Activated naive CD4-positive, alpha-beta T cell treated with anti-CD3 and anti-CD28 coated beads, Interleukin-2, amount 10 ng/mL, durations not matched to agents 7 days and 5 days (primary cell): ENCODE results near the gene UBE2QL1.

Source experiments
- CTCF ChIA-PET: fragments of 350-600 bp; sonication (Branson Sonifier 250); formaldehyde crosslinking; loops from one replicate; lab custom pipeline; 2021; ENCODE audit warnings: antibody characterized with exemption; lab: Charles Lee
- DNase-seq: peaks from one replicate; pipeline ENCODE4 v3.0.0-alpha.2; 2020
- H3K27ac Mint-ChIP-seq: one replicate; pipeline ENCODE4 v1.8.0; 2021; ENCODE audit warnings: mild to moderate bottlenecking, moderate library complexity, mixed read lengths
- H3K27me3 Mint-ChIP-seq: one replicate; pipeline ENCODE4 v1.8.0; 2021; ENCODE audit warnings: mild to moderate bottlenecking, mixed read lengths
- H3K36me3 Mint-ChIP-seq: one replicate; pipeline ENCODE4 v1.8.0; 2021; ENCODE audit warnings: mixed read lengths
- H3K4me1 Mint-ChIP-seq: one replicate; pipeline ENCODE4 v1.8.0; 2021; ENCODE audit warnings: mixed read lengths
- H3K4me3 Mint-ChIP-seq: one replicate; pipeline ENCODE4 v1.8.0; 2021; ENCODE audit warnings: mild to moderate bottlenecking, moderate library complexity, mixed read lengths
- H3K9me3 Mint-ChIP-seq: one replicate; pipeline ENCODE4 v1.8.0; 2021; ENCODE audit warnings: mixed read lengths

The UBE2QL1 gene

GRCh38 chr5:6518298-6519057, 69.8 kb downstream of the UBE2QL1 start:
- Mint-ChIP-seq H3K36me3 (no peaks in the 10 kb centered on the region), H3K4me1 (no peaks in the 10 kb centered on the region), H3K9me3 (no peaks in the 10 kb centered on the region), H3K27me3 (peaks cover 13% of the 10 kb centered on the region), H3K4me3 (no peak overlapping the region), H3K27ac (no peak overlapping the region)
- CTCF ChIA-PET = no interaction called here
- DNase-seq = no peak

DNA sequence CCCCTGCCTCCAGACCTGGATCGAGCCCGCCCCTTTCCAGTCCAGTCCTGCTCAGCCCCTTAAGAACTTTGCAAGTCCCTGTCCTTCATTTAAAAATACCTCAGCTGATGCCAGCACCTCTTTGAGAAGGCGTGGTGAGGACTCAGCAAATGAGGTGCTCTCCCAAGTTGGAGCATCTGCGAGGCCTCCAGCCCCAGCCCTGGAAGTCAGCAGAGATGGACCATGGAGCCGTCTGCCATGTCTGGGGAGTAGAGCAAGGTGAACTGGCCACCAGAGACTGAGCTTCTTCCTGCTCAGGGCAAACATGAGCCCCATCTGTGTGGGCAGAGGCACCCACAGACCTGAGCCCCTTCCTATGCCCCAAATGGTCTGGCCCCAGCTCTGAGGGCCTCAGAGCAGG, 71.5 kb downstream of the UBE2QL1 start:
- CTCF ChIA-PET = no interaction called here

DNA sequence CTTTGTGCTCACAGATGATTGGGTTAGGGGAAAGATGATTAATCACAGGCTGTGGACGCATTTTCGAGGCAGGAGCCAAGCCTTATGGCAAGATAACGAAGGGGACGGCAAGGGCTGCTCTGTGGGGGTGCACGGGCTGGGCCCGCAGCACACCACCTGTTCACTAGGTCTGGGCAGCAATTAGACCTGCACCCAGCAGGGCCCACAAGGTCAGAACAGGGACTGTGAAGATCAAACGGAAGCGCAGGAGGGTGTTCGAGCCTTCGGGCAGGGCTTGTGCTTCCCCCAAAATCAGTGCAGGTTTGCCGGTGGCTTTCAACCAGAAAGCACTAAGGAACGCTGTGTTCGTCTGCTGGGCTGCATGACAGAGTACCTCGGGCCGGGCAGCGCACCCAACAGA, 73.7 kb downstream of the UBE2QL1 start:
- H3K4me1 Mint-ChIP-seq = no peaks in the 10 kb centered on the region
- CTCF ChIA-PET = no interaction called here

More for the DNA sequence above, 71.5 kb downstream of the UBE2QL1 start:
- Mint-ChIP-seq H3K27ac (no peak overlapping the region), H3K4me3 (no peak overlapping the region), H3K36me3 (no peaks in the 10 kb centered on the region), H3K27me3 (peaks cover 18% of the 10 kb centered on the region), H3K4me1 (no peaks in the 10 kb centered on the region), H3K9me3 (no peaks in the 10 kb centered on the region)
- no peak for DNase-seq

DNA sequence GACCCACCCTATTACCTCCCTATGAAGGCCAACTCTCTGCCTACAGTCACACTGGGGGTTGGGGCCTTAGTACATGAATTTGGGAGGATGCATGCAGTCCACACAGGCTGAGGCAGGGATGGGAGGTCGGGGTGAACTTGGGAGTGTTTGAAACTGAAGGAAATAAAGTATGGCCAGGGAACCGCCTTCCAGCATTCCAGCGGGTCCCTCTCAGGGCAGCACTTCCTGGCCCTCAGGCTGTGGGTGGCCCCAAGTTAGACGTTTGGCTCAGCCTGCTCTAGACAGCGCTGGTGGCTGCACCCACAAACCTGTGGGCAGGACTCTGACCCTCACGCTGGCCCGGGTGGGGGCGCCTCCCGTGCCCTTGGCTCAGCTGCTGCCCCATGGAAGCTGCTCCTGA, 74.3 kb downstream of the UBE2QL1 start:
- DNase-seq = no peak
- no peaks in the 10 kb centered on the region for H3K4me1 Mint-ChIP-seq
- H3K27me3 Mint-ChIP-seq = peaks cover 21% of the 10 kb centered on the region
- H3K4me3 Mint-ChIP-seq = no peak overlapping the region
- H3K27ac Mint-ChIP-seq = no peak overlapping the region
- H3K9me3 Mint-ChIP-seq = no peaks in the 10 kb centered on the region
- H3K36me3 Mint-ChIP-seq = no peaks in the 10 kb centered on the region
- CTCF ChIA-PET = no interaction called here

More for the DNA sequence above, 73.7 kb downstream of the UBE2QL1 start:
- Mint-ChIP-seq H3K9me3 (no peaks in the 10 kb centered on the region), H3K27ac (no peak overlapping the region), H3K27me3 (peaks cover 26% of the 10 kb centered on the region), H3K4me3 (no peak overlapping the region), H3K36me3 (no peaks in the 10 kb centered on the region)
- no peak for DNase-seq

- Mint-ChIP-seq H3K4me1 (no peaks in the 10 kb centered on the region), H3K36me3 (no peaks in the 10 kb centered on the region), H3K27me3 (peaks cover 28% of the 10 kb centered on the region), H3K27ac (no peak overlapping the region), H3K9me3 (no peaks in the 10 kb centered on the region), H3K4me3 (no peak overlapping the region)
- no peak for DNase-seq
- CTCF ChIA-PET = no interaction called here
Measured at GRCh38 chr5:6525422-6525821, 76.8 kb downstream of the UBE2QL1 start.

GRCh38 chr5:6525910-6526309, 77.3 kb downstream of the UBE2QL1 start:
- no peak overlapping the region for H3K4me3 Mint-ChIP-seq
- no peaks in the 10 kb centered on the region for H3K36me3 Mint-ChIP-seq
- H3K27ac Mint-ChIP-seq = no peak overlapping the region
- DNase-seq = no peak
- peaks cover 28% of the 10 kb centered on the region for H3K27me3 Mint-ChIP-seq
- no peaks in the 10 kb centered on the region for H3K9me3 Mint-ChIP-seq
- CTCF ChIA-PET = no interaction called here
- H3K4me1 Mint-ChIP-seq = no peaks in the 10 kb centered on the region

GRCh38 chr5:6527749-6528455, 79.2 kb downstream of the UBE2QL1 start:
- Mint-ChIP-seq H3K36me3 (no peaks in the 10 kb centered on the region), H3K9me3 (no peaks in the 10 kb centered on the region), H3K27me3 (peaks cover 34% of the 10 kb centered on the region), H3K27ac (no peak overlapping the region), H3K4me1 (no peaks in the 10 kb centered on the region), H3K4me3 (no peak overlapping the region)
- CTCF ChIA-PET = no interaction called here
- DNase-seq = no peak

DNA sequence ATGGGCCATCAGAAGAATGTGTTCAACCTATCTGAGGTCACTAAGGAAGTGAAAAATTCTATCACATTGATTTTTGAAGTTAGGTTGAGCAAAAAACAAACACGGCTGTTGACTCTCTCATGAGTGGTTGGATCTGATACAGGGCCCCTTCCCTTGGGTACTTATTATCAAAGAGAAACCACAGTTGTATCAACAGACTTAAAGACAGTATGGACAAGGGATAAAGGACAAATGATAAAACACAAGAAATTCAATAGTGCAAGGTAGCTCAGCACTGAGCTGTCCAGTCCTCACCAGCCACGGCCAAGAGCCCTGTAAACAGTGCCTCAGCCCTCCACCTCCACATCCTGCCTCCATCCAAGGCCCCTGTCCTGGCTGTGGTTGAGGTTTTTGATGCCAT, 86.9 kb downstream of the UBE2QL1 start:
- DNase-seq = no peak
- no peak overlapping the region for H3K27ac Mint-ChIP-seq
- H3K9me3 Mint-ChIP-seq = no peaks in the 10 kb centered on the region
- H3K4me1 Mint-ChIP-seq = no peaks in the 10 kb centered on the region
- H3K27me3 Mint-ChIP-seq = peaks cover 25% of the 10 kb centered on the region
- H3K36me3 Mint-ChIP-seq = no peaks in the 10 kb centered on the region
- no peak overlapping the region for H3K4me3 Mint-ChIP-seq
- CTCF ChIA-PET = no interaction called here

DNA sequence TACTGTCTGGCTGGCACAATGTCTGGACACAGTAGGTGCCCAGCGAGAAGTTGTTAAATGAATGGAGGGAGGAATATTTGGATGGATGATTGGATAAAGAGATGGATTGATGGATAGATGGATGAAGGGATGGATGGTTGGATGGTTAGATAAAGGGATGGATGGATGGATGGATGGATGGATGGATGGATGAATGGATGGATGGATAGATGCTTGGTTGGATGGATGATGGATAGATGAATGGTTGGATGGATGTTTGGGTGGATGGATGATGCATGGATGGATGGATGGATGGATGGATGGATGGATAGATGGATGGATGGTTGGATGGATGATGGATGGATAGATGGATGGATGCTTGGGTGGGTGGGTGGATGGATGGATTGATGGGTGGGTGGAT, 90.4 kb downstream of the UBE2QL1 start:
- no peak overlapping the region for H3K4me3 Mint-ChIP-seq
- CTCF ChIA-PET = no interaction called here
- no peaks in the 10 kb centered on the region for H3K36me3 Mint-ChIP-seq
- H3K9me3 Mint-ChIP-seq = no peaks in the 10 kb centered on the region
- H3K27ac Mint-ChIP-seq = no peak overlapping the region
- H3K4me1 Mint-ChIP-seq = no peaks in the 10 kb centered on the region
- peaks cover 12% of the 10 kb centered on the region for H3K27me3 Mint-ChIP-seq
- no peak for DNase-seq

DNA sequence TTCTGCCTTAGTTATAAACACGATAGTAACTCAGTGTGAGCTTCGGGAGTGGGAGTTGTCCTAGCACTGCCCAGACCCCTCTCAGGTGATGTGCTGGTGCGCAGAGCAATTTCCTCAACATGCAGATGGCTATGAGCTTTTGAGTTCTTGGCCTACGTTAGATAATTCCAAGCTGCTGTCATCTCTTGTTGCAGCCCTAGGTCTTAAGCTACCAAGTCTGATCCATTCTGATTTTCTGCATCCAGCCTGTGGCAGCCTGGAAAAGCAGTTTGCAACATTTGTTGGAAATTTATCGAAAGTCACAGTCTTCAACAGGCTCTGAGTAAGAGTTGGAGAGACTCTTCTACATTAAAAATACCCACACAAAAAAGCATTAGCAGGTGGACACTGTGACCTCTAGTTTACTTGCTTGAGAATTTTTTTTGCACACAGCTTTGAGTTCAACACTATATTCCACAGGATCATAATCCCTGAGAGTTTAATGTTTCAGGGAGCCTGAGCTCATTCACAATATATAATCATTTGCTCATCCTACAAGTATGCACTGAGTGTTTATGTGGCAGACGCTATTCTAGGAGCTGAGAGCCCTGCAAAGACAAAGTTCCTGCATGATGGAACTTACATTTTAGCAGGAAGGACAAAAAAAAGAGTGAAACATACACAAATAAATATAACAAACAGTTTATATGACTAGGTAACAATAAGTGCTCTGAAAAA, 91.6 kb downstream of the UBE2QL1 start:
- no peaks in the 10 kb centered on the region for H3K4me1 Mint-ChIP-seq
- no peaks in the 10 kb centered on the region for H3K9me3 Mint-ChIP-seq
- H3K27me3 Mint-ChIP-seq = peaks cover 12% of the 10 kb centered on the region
- CTCF ChIA-PET = no interaction called here
- no peaks in the 10 kb centered on the region for H3K36me3 Mint-ChIP-seq
- no peak for DNase-seq
- H3K27ac Mint-ChIP-seq = no peak overlapping the region
- H3K4me3 Mint-ChIP-seq = no peak overlapping the region

DNA sequence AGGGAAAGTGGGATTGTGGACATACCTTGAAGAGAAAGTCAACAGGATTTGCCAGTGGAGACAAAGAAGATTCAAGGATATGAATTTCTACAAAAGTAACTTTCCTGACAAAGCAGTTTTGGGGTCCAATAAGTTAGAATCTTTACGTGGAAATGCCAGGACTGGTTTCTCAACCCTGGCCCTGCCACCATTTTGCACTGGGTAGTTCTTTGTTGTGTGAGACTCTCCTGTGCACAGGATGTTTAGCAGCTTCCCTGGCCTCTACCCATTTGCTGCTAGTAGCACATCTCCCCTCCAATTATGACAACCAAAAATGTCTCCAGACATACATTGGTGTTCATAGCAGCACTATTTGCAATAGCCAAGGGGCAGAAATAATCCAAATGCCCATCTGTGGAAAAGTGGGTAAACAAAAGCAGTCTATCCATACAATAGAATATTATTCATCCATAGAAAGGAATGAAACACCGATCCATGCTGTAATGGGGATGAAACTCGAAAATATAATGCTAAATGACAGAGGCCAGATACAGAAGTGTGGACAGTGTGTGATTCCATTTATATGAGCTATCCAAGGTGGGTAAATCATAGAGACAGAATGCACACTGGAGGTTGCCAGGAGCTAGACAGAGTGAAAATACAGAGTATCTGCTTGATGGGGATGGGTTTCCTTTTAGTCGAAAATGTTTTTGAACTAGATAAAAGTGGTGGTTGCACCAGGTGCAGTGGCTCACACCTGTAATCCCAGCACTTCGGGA, 92.8 kb downstream of the UBE2QL1 start:
- CTCF ChIA-PET = no interaction called here
- Mint-ChIP-seq H3K4me1 (no peaks in the 10 kb centered on the region), H3K36me3 (no peaks in the 10 kb centered on the region), H3K27me3 (peaks cover 10% of the 10 kb centered on the region), H3K27ac (no peak overlapping the region), H3K4me3 (no peak overlapping the region), H3K9me3 (no peaks in the 10 kb centered on the region)
- DNase-seq = no peak

GRCh38 chr5:6542421-6543345, 94.0 kb downstream of the UBE2QL1 start:
- CTCF ChIA-PET = no interaction called here
- Mint-ChIP-seq H3K9me3 (no peaks in the 10 kb centered on the region), H3K27ac (no peak overlapping the region), H3K4me3 (no peak overlapping the region), H3K36me3 (no peaks in the 10 kb centered on the region), H3K27me3 (peaks cover 16% of the 10 kb centered on the region), H3K4me1 (no peaks in the 10 kb centered on the region)
- no peak for DNase-seq

DNA sequence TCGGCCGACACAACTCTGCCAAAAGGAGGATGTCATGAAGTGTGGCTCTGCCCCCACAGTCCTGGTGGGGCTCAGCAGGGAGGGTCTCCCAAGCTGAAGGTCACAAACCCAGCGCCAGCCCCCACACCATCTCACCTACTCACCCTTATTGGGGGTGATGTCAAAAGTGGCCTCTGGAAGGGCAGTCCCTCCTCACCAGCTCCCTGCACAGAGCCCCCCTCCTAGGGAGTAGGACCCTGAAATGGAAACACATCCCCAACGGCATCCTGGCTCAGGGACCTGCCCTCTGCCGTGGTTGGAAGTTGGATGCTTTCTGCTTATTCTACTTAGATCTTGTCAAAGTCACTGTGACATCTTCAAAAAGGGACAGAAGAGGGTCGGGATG, 94.7 kb downstream of the UBE2QL1 start:
- Mint-ChIP-seq H3K27ac (no peak overlapping the region), H3K36me3 (no peaks in the 10 kb centered on the region), H3K4me1 (no peaks in the 10 kb centered on the region), H3K27me3 (peaks cover 16% of the 10 kb centered on the region), H3K9me3 (no peaks in the 10 kb centered on the region), H3K4me3 (no peak overlapping the region)
- no peak for DNase-seq
- CTCF ChIA-PET = no interaction called here
